ENCODE data around the gene IER5L. TPM values are rescaled to one million over a fixed set of nuclear protein-coding genes. Genes with fewer than 3 reads are reported as not detected.

IER5L gene
- total and polyA plus RNA-seq, 9 of the 15 experiments (the other 6 are each of a cell fraction or from before 2014, with no cell fraction given): 0.14 to 11.9 (median 0.52) TPM

GRCh38 chr9:129171993-129172751 lies 5.9 kb downstream of the IER5L start:
- Histone ChIP-seq H3K4me1 (replicated peaks in 1 of 2; ENCODE audit: control insufficient read depth in 2 of 2, insufficient read depth in 2 of 2, low read length in 2 of 2) (peaks cover 34 to 57% of the 10 kb centered on the region in 2 experiments), H3K36me3 (ENCODE audit: control insufficient read depth, insufficient read depth, low read length) (no peaks in the 10 kb centered on the region), H3K9me3 (replicated peaks; ENCODE audit: control insufficient read depth, insufficient read depth, low read depth, low read length) (no peaks in the 10 kb centered on the region), H4K20me1 (replicated peaks; ENCODE audit: control insufficient read depth, insufficient read depth, low read length) (no peaks in the 10 kb centered on the region), H2AFZ (ENCODE audit: low read depth, low read length) (no peak overlapping the region), H3K4me3 (no peak overlapping the region), H3K9me1 (ENCODE audit: control insufficient read depth, insufficient read depth, low read length) (no peaks in the 10 kb centered on the region), H3K27me3 (ENCODE audit: control insufficient read depth in 2 of 2, insufficient read depth in 2 of 2, low read length in 2 of 2) (peaks cover 8 to 19% of the 10 kb centered on the region in 2 experiments; a peak in 4 of 5 replicates), H3K4me2 (ENCODE audit: insufficient read depth, low read length) (no peak overlapping the region), H3K9ac (ENCODE audit: insufficient read depth in 1 of 2, low read depth in 2 of 2, low read length in 2 of 2) (no peak overlapping the region; a peak in 1 of 4 replicates), H3K79me2 (ENCODE audit: control insufficient read depth, insufficient read depth, low read length) (peaks cover 6% of the 10 kb centered on the region; the same call in 2 of the 3 replicates), H3K27ac (ENCODE audit: extremely low read depth, low read depth, low read length) (no peak overlapping the region)
- FAIRE-seq (no peak), ATAC-seq (no peak), DNase-seq (ENCODE audit: extremely low read depth in 1 of 4, low spot score in 3 of 4) (no peak)
- no TSS peak for BruUV-seq (replicated peaks)
- ChIA-PET POLR2A (interaction anchor here (0.8 to 2.3 kb wide), 5 partner anchors 11 to 467 kb away, joined by 3 to 8 read pairs (median 3); no protein-coding TSS in a partner anchor), CTCF (ENCODE audit: low intra/inter-chr PET ratio) (no interaction called here)
- WGBS (ENCODE audit: insufficient coverage, low coverage, missing lambda C conversion rate): 25% methylated on average over 7 of the region's 7 CpGs
- intact Hi-C loops (cut with micrococcal nuclease) (loop anchor here (10.0 kb wide), 1 partner anchor 233 kb away; no protein-coding TSS in a partner anchor), in situ Hi-C loops (cut with MboI) (loop anchor here (10.0 kb wide), 2 partner anchors 243 to 313 kb away; no protein-coding TSS in a partner anchor)
- TF ChIP-seq ZNF57 (CRISPR knock-in tag; IDR thresholded peaks at IDR 0.05) (no peak), TCF7 (IDR thresholded peaks at IDR 0.05; ENCODE audit: borderline replicate concordance) (no peak), SIX5 (IDR thresholded peaks at IDR 0.05; ENCODE audit: borderline replicate concordance in 1 of 2, insufficient read depth in 1 of 2, low read depth in 1 of 2, low read length in 2 of 2) (no peak), KLF16 (IDR thresholded peaks at IDR 0.05) (no peak), ZBTB34 (CRISPR knock-in tag; IDR thresholded peaks at IDR 0.05) (no peak), KAT8 (IDR thresholded peaks at IDR 0.05; ENCODE audit: low read depth) (no peak), HDAC6 (IDR thresholded peaks at IDR 0.05; ENCODE audit: low read depth, low read length) (no peak), ZBTB1 (CRISPR knock-in tag; IDR thresholded peaks at IDR 0.05; ENCODE audit: borderline replicate concordance, low read depth) (no peak), PRMT5 (CRISPR knock-in tag; IDR thresholded peaks at IDR 0.05) (no peak), ETV5 (CRISPR knock-in tag; IDR thresholded peaks at IDR 0.05; ENCODE audit: low read depth) (no peak), EHMT2 (IDR thresholded peaks at IDR 0.05) (no peak)
- TF ChIP-seq, protein P1, sequence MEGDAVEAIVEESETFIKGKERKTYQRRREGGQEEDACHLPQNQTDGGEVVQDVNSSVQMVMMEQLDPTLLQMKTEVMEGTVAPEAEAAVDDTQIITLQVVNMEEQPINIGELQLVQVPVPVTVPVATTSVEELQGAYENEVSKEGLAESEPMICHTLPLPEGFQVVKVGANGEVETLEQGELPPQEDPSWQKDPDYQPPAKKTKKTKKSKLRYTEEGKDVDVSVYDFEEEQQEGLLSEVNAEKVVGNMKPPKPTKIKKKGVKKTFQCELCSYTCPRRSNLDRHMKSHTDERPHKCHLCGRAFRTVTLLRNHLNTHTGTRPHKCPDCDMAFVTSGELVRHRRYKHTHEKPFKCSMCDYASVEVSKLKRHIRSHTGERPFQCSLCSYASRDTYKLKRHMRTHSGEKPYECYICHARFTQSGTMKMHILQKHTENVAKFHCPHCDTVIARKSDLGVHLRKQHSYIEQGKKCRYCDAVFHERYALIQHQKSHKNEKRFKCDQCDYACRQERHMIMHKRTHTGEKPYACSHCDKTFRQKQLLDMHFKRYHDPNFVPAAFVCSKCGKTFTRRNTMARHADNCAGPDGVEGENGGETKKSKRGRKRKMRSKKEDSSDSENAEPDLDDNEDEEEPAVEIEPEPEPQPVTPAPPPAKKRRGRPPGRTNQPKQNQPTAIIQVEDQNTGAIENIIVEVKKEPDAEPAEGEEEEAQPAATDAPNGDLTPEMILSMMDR (IDR thresholded peaks at IDR 0.05 in 2 of 3, conservative IDR thresholded peaks at IDR 0.05 in 1 of 3; ENCODE audit: insufficient read depth in 2 of 3, low read depth in 1 of 3, low read length in 3 of 3): no peak
- TF ChIP-seq, protein P2, sequence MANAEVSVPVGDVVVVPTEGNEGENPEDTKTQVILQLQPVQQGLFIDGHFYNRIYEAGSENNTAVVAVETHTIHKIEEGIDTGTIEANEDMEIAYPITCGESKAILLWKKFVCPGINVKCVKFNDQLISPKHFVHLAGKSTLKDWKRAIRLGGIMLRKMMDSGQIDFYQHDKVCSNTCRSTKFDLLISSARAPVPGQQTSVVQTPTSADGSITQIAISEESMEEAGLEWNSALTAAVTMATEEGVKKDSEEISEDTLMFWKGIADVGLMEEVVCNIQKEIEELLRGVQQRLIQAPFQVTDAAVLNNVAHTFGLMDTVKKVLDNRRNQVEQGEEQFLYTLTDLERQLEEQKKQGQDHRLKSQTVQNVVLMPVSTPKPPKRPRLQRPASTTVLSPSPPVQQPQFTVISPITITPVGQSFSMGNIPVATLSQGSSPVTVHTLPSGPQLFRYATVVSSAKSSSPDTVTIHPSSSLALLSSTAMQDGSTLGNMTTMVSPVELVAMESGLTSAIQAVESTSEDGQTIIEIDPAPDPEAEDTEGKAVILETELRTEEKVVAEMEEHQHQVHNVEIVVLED (CRISPR knock-in tag; IDR thresholded peaks at IDR 0.05): no peak

Measured in K562 (cell line).